Fibroblast of mammary gland (primary cell): Measurements from ENCODE around the gene LYRM1.

Source experiments
- DNase-seq: peaks from one replicate; pipeline ENCODE4 v3.0.0-alpha.2; 2010; ENCODE audit warnings: low read depth
- H3K4me3 ChIP-seq: 2 replicates; pipeline ENCODE4 v1.5.1; 2011; ENCODE audit warnings: low read depth, mild to moderate bottlenecking, low read length, moderate library complexity; ENCODE audit not compliant: control insufficient read depth
- CTCF ChIP-seq: conservative IDR thresholded peaks from 2 replicates; pipeline ENCODE4 v1.5.1; 2011; ENCODE audit warnings: low read depth, low read length, inconsistent platforms; ENCODE audit not compliant: control insufficient read depth, insufficient read depth

LYRM1 gene

GRCh38 chr16:20930365-20930690, 29.8 kb downstream of the LYRM1 start:
- no peak overlapping the region for H3K4me3 ChIP-seq
- no peak for TF ChIP-seq CTCF
- DNase-seq = no peak

GRCh38 chr16:20931066-20931600, 30.6 kb downstream of the LYRM1 start:
- DNase-seq = no peak
- no peak for TF ChIP-seq CTCF
- no peak overlapping the region for H3K4me3 ChIP-seq

- H3K4me3 ChIP-seq = no peak overlapping the region
- no peak for DNase-seq
- TF ChIP-seq CTCF = no peak
These were observed 33.0 kb downstream of the LYRM1 start for GRCh38 chr16:20933589-20933988.

GRCh38 chr16:20937736-20938135, 37.2 kb downstream of the LYRM1 start:
- DNase-seq = no peak
- no peak overlapping the region for H3K4me3 ChIP-seq
- no peak for TF ChIP-seq CTCF

GRCh38 chr16:20938426-20938825, 37.9 kb downstream of the LYRM1 start:
- H3K4me3 ChIP-seq = no peak overlapping the region
- TF ChIP-seq CTCF = no peak
- peak; percentile 83 for DNase-seq

- H3K4me3 ChIP-seq = no peak overlapping the region
- no peak for DNase-seq
- TF ChIP-seq CTCF = no peak
These were observed 39.0 kb downstream of the LYRM1 start for GRCh38 chr16:20939611-20940010.
